Measurements from ENCODE around the gene LHPP. TPM values are rescaled to one million over a fixed set of nuclear protein-coding genes. Genes with fewer than 3 reads are reported as not detected.

Gene LHPP
- total RNA-seq, 1 experiment from 2014 or later, result 24.7 TPM

DNA sequence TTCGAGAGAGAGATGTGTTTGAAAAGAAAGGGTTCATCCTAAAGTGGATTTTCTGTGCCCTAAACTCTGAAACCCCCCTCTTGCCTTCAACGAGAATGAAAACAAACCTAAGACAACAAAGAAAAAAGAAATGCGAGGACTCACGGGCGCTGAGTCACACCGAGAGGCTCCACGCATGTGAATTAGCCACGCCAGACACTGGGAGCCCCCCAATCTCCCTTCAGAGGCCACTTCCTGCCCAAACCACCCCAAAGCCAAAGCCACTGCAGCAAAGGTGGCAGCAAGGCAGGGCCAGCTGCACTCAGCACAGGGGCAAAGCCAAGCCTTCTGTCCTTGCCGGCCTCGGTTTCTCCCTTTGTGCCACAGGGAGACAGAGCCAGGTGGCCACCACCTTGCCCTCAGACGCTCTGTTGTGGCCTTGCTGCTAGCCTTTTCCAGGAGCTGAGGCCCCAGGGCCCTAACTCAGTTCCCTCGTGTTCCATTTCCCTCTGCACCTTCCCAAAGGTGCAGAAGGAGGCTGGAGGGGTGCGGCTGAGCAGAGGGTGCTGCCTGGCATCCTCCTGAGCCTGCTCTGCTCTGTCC is 189.3 kb downstream of the LHPP start:
- no peak for TF ChIP-seq EZH2 (IDR thresholded peaks at IDR 0.05; ENCODE audit: low read depth)
- TF ChIP-seq, protein P1, sequence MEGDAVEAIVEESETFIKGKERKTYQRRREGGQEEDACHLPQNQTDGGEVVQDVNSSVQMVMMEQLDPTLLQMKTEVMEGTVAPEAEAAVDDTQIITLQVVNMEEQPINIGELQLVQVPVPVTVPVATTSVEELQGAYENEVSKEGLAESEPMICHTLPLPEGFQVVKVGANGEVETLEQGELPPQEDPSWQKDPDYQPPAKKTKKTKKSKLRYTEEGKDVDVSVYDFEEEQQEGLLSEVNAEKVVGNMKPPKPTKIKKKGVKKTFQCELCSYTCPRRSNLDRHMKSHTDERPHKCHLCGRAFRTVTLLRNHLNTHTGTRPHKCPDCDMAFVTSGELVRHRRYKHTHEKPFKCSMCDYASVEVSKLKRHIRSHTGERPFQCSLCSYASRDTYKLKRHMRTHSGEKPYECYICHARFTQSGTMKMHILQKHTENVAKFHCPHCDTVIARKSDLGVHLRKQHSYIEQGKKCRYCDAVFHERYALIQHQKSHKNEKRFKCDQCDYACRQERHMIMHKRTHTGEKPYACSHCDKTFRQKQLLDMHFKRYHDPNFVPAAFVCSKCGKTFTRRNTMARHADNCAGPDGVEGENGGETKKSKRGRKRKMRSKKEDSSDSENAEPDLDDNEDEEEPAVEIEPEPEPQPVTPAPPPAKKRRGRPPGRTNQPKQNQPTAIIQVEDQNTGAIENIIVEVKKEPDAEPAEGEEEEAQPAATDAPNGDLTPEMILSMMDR (conservative IDR thresholded peaks at IDR 0.05), result no peak
- no peaks in the 10 kb centered on the region for H3K9me3 ChIP-seq (ENCODE audit: insufficient read depth, low read depth)
- no peak overlapping the region for H3K4me3 ChIP-seq
- H3K27me3 ChIP-seq (ENCODE audit: insufficient read depth, low read depth), result no peaks in the 10 kb centered on the region
- no peaks in the 10 kb centered on the region for H3K36me3 ChIP-seq (ENCODE audit: low read depth)
- no TSS peak for BruUV-seq (replicated peaks)
- H3F3A ChIP-seq (ENCODE audit: insufficient read depth, low read depth), result no peaks in the 10 kb centered on the region
- H3K27ac ChIP-seq, result no peak overlapping the region
- H2AFZ ChIP-seq, result no peak overlapping the region
- CTCF ChIA-PET, result no interaction called here
- peaks cover 15% of the 10 kb centered on the region for H3K4me1 ChIP-seq (replicated peaks; ENCODE audit: insufficient read depth)
- H3K79me2 ChIP-seq (ENCODE audit: low read depth), result no peaks in the 10 kb centered on the region
- POLR2A ChIA-PET (ENCODE audit: unreplicated experiment), result no interaction called here
- H4K20me1 ChIP-seq (ENCODE audit: insufficient read depth), result no peaks in the 10 kb centered on the region
- H3K9me2 ChIP-seq (ENCODE audit: insufficient read depth), result no peaks in the 10 kb centered on the region
- H3K4me2 ChIP-seq, result no peak overlapping the region
- no peak for DNase-seq
- intact Hi-C loops (cut with micrococcal nuclease; ENCODE audit: unreplicated experiment), result no loop called here

DNA sequence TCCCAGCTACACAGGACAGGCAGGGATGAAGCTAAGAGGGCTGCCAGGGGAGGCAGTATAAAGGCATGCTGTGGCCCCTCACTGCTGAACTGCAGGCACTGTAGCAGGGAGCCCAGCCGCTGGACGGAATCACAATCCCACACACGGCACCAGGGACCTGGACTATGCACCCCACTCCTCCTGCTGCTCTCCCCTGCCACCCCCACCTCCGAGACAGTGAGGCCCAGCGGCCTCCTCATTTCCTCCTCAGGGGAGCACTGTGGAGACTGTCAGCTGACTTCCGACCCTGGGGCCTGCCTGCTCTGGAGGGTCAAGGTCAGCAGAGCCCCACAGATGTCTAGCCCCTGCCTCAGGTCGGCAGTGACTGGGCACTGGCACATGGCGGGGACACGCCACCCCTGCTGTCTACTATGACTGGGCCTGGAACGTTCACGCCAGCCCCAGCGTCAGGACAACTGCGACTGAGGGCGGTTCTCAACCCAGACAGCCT is 189.8 kb downstream of the LHPP start:
- H2AFZ ChIP-seq, result no peak overlapping the region
- no TSS peak for BruUV-seq (replicated peaks)
- H3F3A ChIP-seq (ENCODE audit: insufficient read depth, low read depth), result no peaks in the 10 kb centered on the region
- no peak for DNase-seq
- H3K9me3 ChIP-seq (ENCODE audit: insufficient read depth, low read depth), result no peaks in the 10 kb centered on the region
- H3K4me2 ChIP-seq, result no peak overlapping the region
- H3K79me2 ChIP-seq (ENCODE audit: low read depth), result no peaks in the 10 kb centered on the region
- ChIA-PET CTCF (no interaction called here), POLR2A (ENCODE audit: unreplicated experiment) (no interaction called here)
- intact Hi-C loops (cut with micrococcal nuclease; ENCODE audit: unreplicated experiment), result no loop called here
- H3K27me3 ChIP-seq (ENCODE audit: insufficient read depth, low read depth), result no peaks in the 10 kb centered on the region
- H3K4me1 ChIP-seq (replicated peaks; ENCODE audit: insufficient read depth), result peaks cover 9% of the 10 kb centered on the region
- no peaks in the 10 kb centered on the region for H4K20me1 ChIP-seq (ENCODE audit: insufficient read depth)
- TF ChIP-seq, protein P1 (conservative IDR thresholded peaks at IDR 0.05), result no peak
- TF ChIP-seq EZH2 (IDR thresholded peaks at IDR 0.05; ENCODE audit: low read depth), result no peak
- no peak overlapping the region for H3K27ac ChIP-seq
- H3K4me3 ChIP-seq, result no peak overlapping the region
- no peaks in the 10 kb centered on the region for H3K36me3 ChIP-seq (ENCODE audit: low read depth)
- H3K9me2 ChIP-seq (ENCODE audit: insufficient read depth), result no peaks in the 10 kb centered on the region

DNA sequence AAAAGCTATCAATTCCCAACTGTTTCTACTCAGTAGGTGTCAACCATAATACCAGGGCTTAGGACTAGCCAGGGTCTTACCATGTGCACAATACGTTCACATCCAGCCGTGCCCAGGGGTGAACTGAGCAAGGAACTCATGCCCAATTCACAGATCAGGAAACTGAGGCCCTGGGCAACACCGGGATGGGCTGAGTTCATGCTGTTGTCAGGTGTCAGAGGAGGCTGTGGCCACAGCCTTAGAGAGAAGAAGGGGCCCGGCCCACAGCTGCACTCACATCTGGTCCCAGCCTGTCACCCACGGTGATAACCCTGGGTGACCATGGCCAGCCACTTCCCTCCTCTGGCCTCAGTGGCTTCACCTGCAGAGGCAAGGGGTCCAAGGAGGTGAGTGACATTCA is 190.6 kb downstream of the LHPP start:
- no peaks in the 10 kb centered on the region for H3K9me3 ChIP-seq (ENCODE audit: insufficient read depth, low read depth)
- H3K27me3 ChIP-seq (ENCODE audit: insufficient read depth, low read depth), result no peaks in the 10 kb centered on the region
- TF ChIP-seq EZH2 (IDR thresholded peaks at IDR 0.05; ENCODE audit: low read depth), result no peak
- TF ChIP-seq, protein P1 (conservative IDR thresholded peaks at IDR 0.05), result no peak
- intact Hi-C loops (cut with micrococcal nuclease; ENCODE audit: unreplicated experiment), result no loop called here
- no peaks in the 10 kb centered on the region for H3F3A ChIP-seq (ENCODE audit: insufficient read depth, low read depth)
- CTCF ChIA-PET, result no interaction called here
- peaks cover 2% of the 10 kb centered on the region; the same call in 1 of the 2 replicates for H3K4me1 ChIP-seq (replicated peaks; ENCODE audit: insufficient read depth)
- H3K4me2 ChIP-seq, result no peak overlapping the region
- no peak for DNase-seq
- no peak overlapping the region for H3K4me3 ChIP-seq
- H2AFZ ChIP-seq, result no peak overlapping the region
- no peaks in the 10 kb centered on the region for H4K20me1 ChIP-seq (ENCODE audit: insufficient read depth)
- BruUV-seq (replicated peaks), result no TSS peak
- POLR2A ChIA-PET (ENCODE audit: unreplicated experiment), result no interaction called here
- no peak overlapping the region for H3K27ac ChIP-seq
- H3K36me3 ChIP-seq (ENCODE audit: low read depth), result no peaks in the 10 kb centered on the region
- no peaks in the 10 kb centered on the region for H3K9me2 ChIP-seq (ENCODE audit: insufficient read depth)
- H3K79me2 ChIP-seq (ENCODE audit: low read depth), result no peaks in the 10 kb centered on the region
